PC-3 (cell line): ENCODE results near the gene ADGRF5. TPM values are rescaled to one million over a fixed set of nuclear protein-coding genes. Genes with fewer than 3 reads are reported as not detected.
"Not testable (repeated sequence)": the region's sequence is repeated elsewhere in the genome, so short reads cannot be mapped to it uniquely, and the experiment has no call there.

Experiments
- ATAC-seq: fragments of 200-7000 bp; cut with Tn5 transposase; 2 replicates; pipeline ENCODE4 v1.9.1; 2020; ENCODE audit warnings: mild to moderate bottlenecking, moderate library complexity
- BruUV-seq: library from RNA; stranded (reverse); fragments of 400-500 nt; replicated peaks from 2 replicates; lab custom pipeline; 2021; lab: Mats Ljungman, UMichigan
- CTCF ChIA-PET: fragments of 300-600 bp; sonication (Branson Sonifier 250); formaldehyde crosslinking; loops from one replicate; lab custom pipeline; 2022; ENCODE audit warnings: antibody characterized with exemption; lab: Charles Lee
- POLR2A ChIA-PET: fragments of 300-600 bp; sonication (Branson Sonifier 250); formaldehyde crosslinking; loops from one replicate; lab custom pipeline; 2022; ENCODE audit warnings: antibody characterized with exemption; ENCODE audit not compliant: unreplicated experiment; lab: Charles Lee
- DNase-seq: peaks from one replicate; pipeline ENCODE4 v3.0.0-alpha.2; 2015
- H2AFZ ChIP-seq: fragments of 300-600 bp; sonication (generic); 2 replicates; pipeline ENCODE4 v1.6.0; 2016; ENCODE audit warnings: antibody characterized with exemption, low read length
- H3F3A ChIP-seq: fragments of 300-600 bp; sonication (generic); one replicate; pipeline ENCODE4 v1.6.0; 2017; ENCODE audit warnings: antibody characterized with exemption, low read length, control low read depth, mild to moderate bottlenecking; ENCODE audit not compliant: unreplicated experiment
- H3K27ac ChIP-seq: fragments of 300-600 bp; sonication (generic); 2 replicates; pipeline ENCODE4 v1.5.1; 2016; ENCODE audit warnings: mild to moderate bottlenecking, low read length
- H3K27me3 ChIP-seq: fragments of 300-600 bp; sonication (generic); 2 replicates; pipeline ENCODE4 v1.6.1; 2016; ENCODE audit warnings: low read length, mixed read lengths
- H3K36me3 ChIP-seq: fragments of 300-600 bp; sonication (generic); 2 replicates; pipeline ENCODE4 v1.6.1; 2016; ENCODE audit warnings: low read depth, mixed run types, low read length, mixed read lengths
- H3K4me1 ChIP-seq: fragments of 300-600 bp; sonication (generic); 2 replicates; pipeline ENCODE4 v1.5.1; 2016; ENCODE audit warnings: low read length; ENCODE audit not compliant: insufficient read depth
- H3K4me2 ChIP-seq: fragments of 300-600 bp; sonication (generic); 2 replicates; pipeline ENCODE4 v1.6.0; 2016; ENCODE audit warnings: low read length
- H3K4me3 ChIP-seq: fragments of 300-600 bp; sonication (generic); 2 replicates; pipeline ENCODE4 v1.5.1; 2016; ENCODE audit warnings: mild to moderate bottlenecking, low read length, mixed read lengths
- H3K79me2 ChIP-seq: fragments of 300-600 bp; sonication (generic); 2 replicates; pipeline ENCODE4 v1.6.1; 2017; ENCODE audit warnings: low read length, mixed read lengths
- H3K9ac ChIP-seq: fragments of 300-600 bp; sonication (generic); 2 replicates; pipeline ENCODE4 v1.6.0; 2016; ENCODE audit warnings: mild to moderate bottlenecking, low read length
- H3K9me2 ChIP-seq: fragments of 300-600 bp; sonication (generic); replicated peaks from 2 replicates; pipeline ENCODE4 v1.6.1; 2016; ENCODE audit warnings: mixed run types, low read length, mixed read lengths
- H3K9me3 ChIP-seq: fragments of 300-600 bp; sonication (generic); 2 replicates; pipeline ENCODE4 v1.6.1; 2016; ENCODE audit warnings: low read length, mixed read lengths
- H4K20me1 ChIP-seq: fragments of 300-600 bp; sonication (generic); 2 replicates; pipeline ENCODE4 v1.6.1; 2016; ENCODE audit warnings: low read length, mixed read lengths
- EZH2 ChIP-seq: fragments of 300-600 bp; sonication (generic); IDR thresholded peaks from one replicate; pipeline ENCODE4 v1.6.1; 2017; ENCODE audit warnings: antibody characterized with exemption, mild to moderate bottlenecking, low read length; ENCODE audit not compliant: unreplicated experiment
- EZH2phosphoT487 ChIP-seq: fragments of 300-600 bp; sonication (generic); IDR thresholded peaks from 2 replicates; pipeline ENCODE4 v1.6.1; 2018; ENCODE audit warnings: mild to moderate bottlenecking, antibody characterized with exemption, low read length, borderline replicate concordance
- intact Hi-C: fragments of 100-400 bp; cut with micrococcal nuclease; formaldehyde crosslinking; loops from 2 replicates; pipeline ENCODE4 v1.9.0; 2023
- total RNA-seq: library from RNA; depleted of rRNA; stranded (reverse); fragments of >200 nt; gene quantifications from 2 replicates; pipeline ENCODE4 v1.2.3, GENCODE V29; 2014
- TF ChIP-seq, protein P1 (sequence below): fragments of 300-600 bp; sonication (generic); conservative IDR thresholded peaks from 2 replicates; pipeline ENCODE4 v1.5.1; 2017; ENCODE audit warnings: antibody characterized with exemption, low read depth, mild to moderate bottlenecking, low read length

ADGRF5 gene
- total RNA-seq, 1 experiment from 2014 or later = 1.6 TPM

DNA sequence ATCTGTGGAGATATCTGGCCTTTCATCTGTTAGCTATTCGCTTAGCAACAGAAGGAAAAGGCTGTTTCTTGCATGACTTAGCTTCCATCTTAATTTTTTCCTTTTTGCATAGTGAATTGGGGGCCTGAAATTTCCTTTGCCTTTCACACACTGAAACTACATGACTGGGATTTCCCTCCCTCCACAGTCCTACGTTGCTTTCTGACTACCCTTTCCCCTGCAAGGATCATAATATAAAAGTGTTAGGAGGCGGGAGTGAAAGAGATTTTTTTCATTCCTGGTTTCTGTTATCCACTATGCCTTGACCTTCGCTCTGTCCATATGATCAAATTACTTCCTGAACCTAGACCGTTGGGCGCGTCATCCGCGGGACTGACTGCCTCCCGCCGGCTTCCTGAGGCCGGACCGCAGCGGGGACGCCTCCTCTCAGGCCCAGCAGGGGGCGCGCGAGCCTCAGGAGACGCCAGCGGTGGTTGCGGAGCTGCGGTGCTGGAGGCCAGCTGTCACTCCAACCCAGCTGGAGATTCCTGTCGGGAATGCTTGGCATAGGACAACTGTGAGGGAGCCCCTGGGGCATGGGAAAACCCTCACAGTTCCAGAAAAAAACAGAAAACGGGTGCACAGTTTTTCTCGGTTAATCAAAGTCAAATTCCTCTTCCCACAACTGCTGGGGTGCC is 72.9 kb downstream of the ADGRF5 start:
- Histone ChIP-seq H3K4me2 (peak overlapping the region; percentile 74), H3K9ac (peak overlapping the region; percentile 46), H3K9me2 (no peaks in the 10 kb centered on the region), H3K79me2 (no peaks in the 10 kb centered on the region), H4K20me1 (no peaks in the 10 kb centered on the region), H3K4me3 (peak overlapping the region; percentile 46; the same call in 1 of the 2 replicates), H3K36me3 (no peaks in the 10 kb centered on the region), H2AFZ (peak overlapping the region; percentile 82), H3K9me3 (no peaks in the 10 kb centered on the region), H3K4me1 (peaks cover 32% of the 10 kb centered on the region), H3K27ac (peak overlapping the region; percentile 70), H3K27me3 (no peaks in the 10 kb centered on the region), H3F3A (no peaks in the 10 kb centered on the region)
- ATAC-seq (peak; percentile 93), DNase-seq (peak; percentile 94)
- TF ChIP-seq, protein P1, sequence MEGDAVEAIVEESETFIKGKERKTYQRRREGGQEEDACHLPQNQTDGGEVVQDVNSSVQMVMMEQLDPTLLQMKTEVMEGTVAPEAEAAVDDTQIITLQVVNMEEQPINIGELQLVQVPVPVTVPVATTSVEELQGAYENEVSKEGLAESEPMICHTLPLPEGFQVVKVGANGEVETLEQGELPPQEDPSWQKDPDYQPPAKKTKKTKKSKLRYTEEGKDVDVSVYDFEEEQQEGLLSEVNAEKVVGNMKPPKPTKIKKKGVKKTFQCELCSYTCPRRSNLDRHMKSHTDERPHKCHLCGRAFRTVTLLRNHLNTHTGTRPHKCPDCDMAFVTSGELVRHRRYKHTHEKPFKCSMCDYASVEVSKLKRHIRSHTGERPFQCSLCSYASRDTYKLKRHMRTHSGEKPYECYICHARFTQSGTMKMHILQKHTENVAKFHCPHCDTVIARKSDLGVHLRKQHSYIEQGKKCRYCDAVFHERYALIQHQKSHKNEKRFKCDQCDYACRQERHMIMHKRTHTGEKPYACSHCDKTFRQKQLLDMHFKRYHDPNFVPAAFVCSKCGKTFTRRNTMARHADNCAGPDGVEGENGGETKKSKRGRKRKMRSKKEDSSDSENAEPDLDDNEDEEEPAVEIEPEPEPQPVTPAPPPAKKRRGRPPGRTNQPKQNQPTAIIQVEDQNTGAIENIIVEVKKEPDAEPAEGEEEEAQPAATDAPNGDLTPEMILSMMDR = peak; percentile 97
- no peak for TF ChIP-seq EZH2phosphoT487
- no TSS peak for BruUV-seq
- ChIA-PET POLR2A (interaction anchor here (0.6 kb wide), 1 partner anchor 186 kb away, joined by 5 read pairs; no protein-coding TSS in a partner anchor), CTCF (interaction anchor here (0.6 to 1.7 kb wide), 4 partner anchors 138 to 200 kb away, joined by 3 to 16 read pairs (median 6); no protein-coding TSS in a partner anchor)
- intact Hi-C loops = loop anchor here (1.0 to 5.0 kb wide), 7 partner anchors 65 to 432 kb away; no protein-coding TSS in a partner anchor

DNA sequence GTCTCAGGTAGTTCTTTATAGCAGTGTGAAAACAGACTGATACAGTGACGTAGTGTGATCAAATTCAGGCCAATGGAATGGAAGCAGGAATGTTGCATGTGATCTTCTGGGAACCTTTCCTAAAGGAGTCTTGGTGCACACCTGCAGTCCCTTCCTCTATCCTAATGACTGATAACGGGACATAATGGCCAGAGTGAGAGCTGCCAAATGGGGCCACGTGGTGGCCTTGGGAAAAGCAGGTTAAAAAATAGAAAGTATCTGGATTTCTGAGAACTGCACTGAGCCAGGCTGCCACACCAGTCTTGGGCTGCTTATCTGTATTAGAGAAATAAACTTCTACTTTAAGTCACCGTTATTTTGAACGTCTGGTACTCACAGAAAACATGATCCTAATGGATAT is 76.6 kb downstream of the ADGRF5 start:
- Histone ChIP-seq H3K27ac (no peak overlapping the region), H3K79me2 (no peaks in the 10 kb centered on the region), H3K9me3 (peaks cover 15% of the 10 kb centered on the region), H2AFZ (no peak overlapping the region), H3K9me2 (no peaks in the 10 kb centered on the region), H3K36me3 (peaks cover 7% of the 10 kb centered on the region; the same call in 1 of the 2 replicates), H3K4me3 (no peak overlapping the region), H3K9ac (no peak overlapping the region), H3K4me2 (no peak overlapping the region), H3F3A (no peaks in the 10 kb centered on the region), H4K20me1 (no peaks in the 10 kb centered on the region), H3K27me3 (no peaks in the 10 kb centered on the region), H3K4me1 (peaks cover 20% of the 10 kb centered on the region)
- DNase-seq = no peak
- POLR2A ChIA-PET = no interaction called here
- no peak for ATAC-seq
- intact Hi-C loops = loop anchor here (5.0 kb wide), 2 partner anchors 82 to 428 kb away; no protein-coding TSS in a partner anchor
- no TSS peak for BruUV-seq
- CTCF ChIA-PET = no interaction called here
- TF ChIP-seq EZH2 (no peak), EZH2phosphoT487 (no peak)
- TF ChIP-seq, protein P1 = no peak

- H4K20me1 ChIP-seq, H3K9ac ChIP-seq, ATAC-seq, H3K27me3 ChIP-seq, H3K4me1 ChIP-seq, CTCF ChIA-PET, H3K79me2 ChIP-seq, BruUV-seq, POLR2A ChIA-PET, H3K4me2 ChIP-seq, H2AFZ ChIP-seq, intact Hi-C loops, H3K9me2 ChIP-seq, H3F3A ChIP-seq, H3K36me3 ChIP-seq, H3K4me3 ChIP-seq, H3K27ac ChIP-seq, DNase-seq: not testable (repeated sequence)
- H3K9me3 ChIP-seq = peaks cover 15% of the 10 kb centered on the region
Observed at GRCh38 chr6:46842252-46842846, 79.4 kb downstream of the ADGRF5 start.
